Uterus (tissue), 4 donors: ENCODE measurements around the gene FAM53B. TPM values are rescaled to one million over a fixed set of nuclear protein-coding genes. Genes with fewer than 3 reads are reported as not detected.

Source experiments
- DNase-seq, 2 donors: peaks; one replicate each; pipeline ENCODE4 v3.0.0-alpha.2; 2019 to 2020
- H3K27ac ChIP-seq, 2 donors: fragments of 200-600 bp; sonication (generic); 1 replicate in 1 of 2; 2 replicates in 1 of 2; pipeline ENCODE4 v1.5.1; 2016 to 2018
- H3K27me3 ChIP-seq, 2 donors: fragments of 200-600 bp; sonication (generic); one replicate each; pipeline ENCODE4 v1.5.1; 2018 to 2019; ENCODE audit warnings: control low read depth in 1 of 2
- H3K36me3 ChIP-seq, 2 donors: fragments of 200-600 bp; sonication (generic); one replicate each; pipeline ENCODE4 v1.5.1; 2019; ENCODE audit warnings: control low read depth in 1 of 2
- H3K4me1 ChIP-seq, 2 donors: fragments of 200-600 bp; sonication (generic); one replicate each; pipeline ENCODE4 v1.5.1; 2018 to 2019; ENCODE audit warnings: control low read depth in 1 of 2
- H3K4me3 ChIP-seq, 2 donors: fragments of 200-600 bp; sonication (generic); 1 replicate in 1 of 2; 2 replicates in 1 of 2; pipeline ENCODE4 v1.5.1; 2018 to 2019; ENCODE audit warnings: mild to moderate bottlenecking in 1 of 2
- H3K9me3 ChIP-seq, 2 donors: fragments of 200-600 bp; sonication (generic); one replicate each; pipeline ENCODE4 v1.5.1; 2019; ENCODE audit warnings: control low read depth in 1 of 2
- POLR2A ChIP-seq, 2 donors: fragments of 450-650 bp; IDR thresholded peaks; one replicate each; pipeline ENCODE4 v1.6.1; 2016; ENCODE audit warnings: antibody characterized with exemption in 2 of 2, mild to moderate bottlenecking in 1 of 2, moderate library complexity in 1 of 2
- intact Hi-C: fragments of 100-400 bp; cut with DNase I; formaldehyde crosslinking; loops from one replicate; pipeline ENCODE4 v1.15.1; 2023; ENCODE audit warnings: low total_unique reads
- total RNA-seq, 4 donors: library from RNA; depleted of rRNA in 3 of 4; stranded (reverse); fragments of >200 nt in 3 of 4; gene quantifications; one replicate each; pipeline versions ENCODE4 v1.1.0 to v1.2.4, GENCODE V29; 2014 to 2023
- TF ChIP-seq, protein P1 (sequence below), 4 experiments: fragments of 200-600 bp in 2 of 4; fragments of 450-650 bp in 2 of 4; sonication (generic) in 2 of 4; IDR thresholded peaks; one replicate each; pipeline ENCODE4 v1.5.1; 2016 to 2019; ENCODE audit warnings: antibody characterized with exemption in 4 of 4, mild to moderate bottlenecking in 2 of 4, moderate library complexity in 1 of 4
- donor health status: DM: yes; HTN: yes; CAD: no.

The FAM53B gene
- total RNA-seq, 4 donors from 2014 or later: 10.9 to 94.3 (median 67.8) TPM

GRCh38 chr10:124728071-124728829 lies 15.9 kb downstream of the FAM53B start:
- Histone ChIP-seq H3K27me3 (no peaks in the 10 kb centered on the region), H3K9me3 (no peaks in the 10 kb centered on the region), H3K27ac (peak overlapping the region; percentile 69), H3K4me1 (peaks cover 21 to 35% of the 10 kb centered on the region in 2 donors), H3K4me3 (no peak overlapping the region), H3K36me3 (no peaks in the 10 kb centered on the region)
- peak in 1 of 2 donors; percentile 18 for DNase-seq
- TF ChIP-seq, protein P1, sequence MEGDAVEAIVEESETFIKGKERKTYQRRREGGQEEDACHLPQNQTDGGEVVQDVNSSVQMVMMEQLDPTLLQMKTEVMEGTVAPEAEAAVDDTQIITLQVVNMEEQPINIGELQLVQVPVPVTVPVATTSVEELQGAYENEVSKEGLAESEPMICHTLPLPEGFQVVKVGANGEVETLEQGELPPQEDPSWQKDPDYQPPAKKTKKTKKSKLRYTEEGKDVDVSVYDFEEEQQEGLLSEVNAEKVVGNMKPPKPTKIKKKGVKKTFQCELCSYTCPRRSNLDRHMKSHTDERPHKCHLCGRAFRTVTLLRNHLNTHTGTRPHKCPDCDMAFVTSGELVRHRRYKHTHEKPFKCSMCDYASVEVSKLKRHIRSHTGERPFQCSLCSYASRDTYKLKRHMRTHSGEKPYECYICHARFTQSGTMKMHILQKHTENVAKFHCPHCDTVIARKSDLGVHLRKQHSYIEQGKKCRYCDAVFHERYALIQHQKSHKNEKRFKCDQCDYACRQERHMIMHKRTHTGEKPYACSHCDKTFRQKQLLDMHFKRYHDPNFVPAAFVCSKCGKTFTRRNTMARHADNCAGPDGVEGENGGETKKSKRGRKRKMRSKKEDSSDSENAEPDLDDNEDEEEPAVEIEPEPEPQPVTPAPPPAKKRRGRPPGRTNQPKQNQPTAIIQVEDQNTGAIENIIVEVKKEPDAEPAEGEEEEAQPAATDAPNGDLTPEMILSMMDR (IDR thresholded peaks at IDR 0.05): no peak
- intact Hi-C loops: no loop called here

DNA sequence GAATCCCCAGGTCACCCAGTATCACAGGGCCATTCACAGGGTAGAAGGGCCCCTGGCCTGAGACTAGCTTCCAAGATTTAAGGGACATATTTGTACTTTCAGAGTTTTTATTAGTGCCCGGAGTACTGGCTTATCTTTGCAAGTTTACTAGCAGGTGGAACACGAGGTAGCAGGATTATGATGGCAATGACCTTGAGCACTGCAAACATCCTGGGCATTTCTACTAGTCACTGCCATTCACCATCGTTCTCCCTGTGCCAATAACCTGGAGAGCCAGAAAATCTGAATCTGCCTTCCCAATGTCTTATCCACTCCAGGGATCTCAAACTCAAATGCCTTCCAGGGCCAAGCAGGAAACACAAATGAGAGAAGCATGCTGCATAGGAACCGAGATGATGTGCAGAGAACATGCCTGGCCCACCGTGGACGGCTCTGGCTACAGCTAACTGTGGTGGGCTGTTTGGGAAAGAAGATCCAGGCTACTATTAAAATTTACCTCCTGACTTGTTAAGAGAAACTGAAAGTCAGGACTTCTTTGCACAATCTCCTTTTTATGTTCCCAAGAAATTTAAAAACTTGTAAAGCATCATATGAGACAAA lies 16.7 kb downstream of the FAM53B start:
- H3K4me1 ChIP-seq: peaks cover 20 to 35% of the 10 kb centered on the region in 2 donors
- no peak for DNase-seq
- no peaks in the 10 kb centered on the region for H3K36me3 ChIP-seq
- no peaks in the 10 kb centered on the region for H3K27me3 ChIP-seq
- intact Hi-C loops: no loop called here
- peak overlapping the region; percentile 69 for H3K27ac ChIP-seq
- H3K9me3 ChIP-seq: no peaks in the 10 kb centered on the region
- no peak overlapping the region for H3K4me3 ChIP-seq
- no peak for TF ChIP-seq POLR2A (IDR thresholded peaks at IDR 0.05)
- TF ChIP-seq, protein P1 (IDR thresholded peaks at IDR 0.05): no peak

GRCh38 chr10:124725791-124726190 lies 18.4 kb downstream of the FAM53B start:
- Histone ChIP-seq H3K27ac (peak overlapping the region in 1 of 2 donors; percentile 86), H3K27me3 (no peaks in the 10 kb centered on the region)
- DNase-seq: peak in 1 of 2 donors; percentile 5

GRCh38 chr10:124725171-124725631 lies 19.0 kb downstream of the FAM53B start:
- Histone ChIP-seq H3K27ac (peak overlapping the region; percentile 76 to 86), H3K27me3 (no peaks in the 10 kb centered on the region), H3K9me3 (no peaks in the 10 kb centered on the region), H3K36me3 (no peaks in the 10 kb centered on the region), H3K4me3 (no peak overlapping the region), H3K4me1 (peaks cover 27 to 38% of the 10 kb centered on the region in 2 donors)
- intact Hi-C loops: no loop called here
- TF ChIP-seq, protein P1 (IDR thresholded peaks at IDR 0.05): no peak
- no peak for TF ChIP-seq POLR2A (IDR thresholded peaks at IDR 0.05)
- DNase-seq: peak in 1 of 2 donors; percentile 10

More at GRCh38 chr10:124725791-124726190, 18.4 kb downstream of the FAM53B start:
- intact Hi-C loops: no loop called here
- no peak for TF ChIP-seq POLR2A (IDR thresholded peaks at IDR 0.05)
- TF ChIP-seq, protein P1 (IDR thresholded peaks at IDR 0.05): no peak
- Histone ChIP-seq H3K4me1 (peaks cover 27 to 36% of the 10 kb centered on the region in 2 donors), H3K9me3 (no peaks in the 10 kb centered on the region), H3K4me3 (no peak overlapping the region), H3K36me3 (no peaks in the 10 kb centered on the region)
